ENCODE measurements around the gene XYLB. TPM values are rescaled to one million over a fixed set of nuclear protein-coding genes. Genes with fewer than 3 reads are reported as not detected.
"Not testable (repeated sequence)": the region's sequence is repeated elsewhere in the genome, so short reads cannot be mapped to it uniquely, and the experiment has no call there.

The XYLB gene
- total RNA-seq, result 1 to 10 TPM; 1.3 to 7.3 (median 4.6) TPM

GRCh38 chr3:38346587-38347410 lies at the start of gene XYLB:
Gene XYLB (plus strand): TSS chr3:38346785. CDS start chr3:38346869, 84 bp downstream.
- Histone ChIP-seq H3K36me3 (no peaks in the 10 kb centered on the region), H3K27ac (peak within 1 kb of the TSS in 2 of 4 donors; percentile 21 to 65), H3K4me3 (peak within 1 kb of the TSS; percentile 23 to 87 (median 74)), H3K4me1 (peaks cover 3 to 13% (median 8%) of the 10 kb centered on the region in 4 donors), H3K9me3 (no peaks in the 10 kb centered on the region), H3K27me3 (no peaks in the 10 kb centered on the region)
- 1 to 10% methylated on average over 9 to 57 of the region's 85 CpGs for WGBS, 2 donors
- ATAC-seq (ENCODE audit: low FRiP score in 2 of 2) (peak; percentile 98 to 100), DNase-seq (peak; percentile 92 to 98)
- TF ChIP-seq POLR2AphosphoS5 (IDR thresholded peaks at IDR 0.05), result peak in 1 of 2 donors; percentile 21
- TF ChIP-seq POLR2A (IDR thresholded peaks at IDR 0.05), result peak in 1 of 4 donors; percentile 44
- TF ChIP-seq EP300 (IDR thresholded peaks at IDR 0.05), result no peak
- peak; percentile 82 to 97 (median 93) for TF ChIP-seq CTCF (IDR thresholded peaks at IDR 0.05)

GRCh38 chr3:38297053-38297452 lies 49.5 kb upstream of the XYLB start:
- not testable (repeated sequence) for DNase-seq; H3K36me3 ChIP-seq; H3K4me3 ChIP-seq; H3K4me1 ChIP-seq; H3K27ac ChIP-seq; H3K9me3 ChIP-seq; ATAC-seq (ENCODE audit: low FRiP score in 2 of 2); H3K27me3 ChIP-seq
- WGBS, 2 donors, result 86 to 88% methylated on average over 4 of the region's 4 CpGs

GRCh38 chr3:38297537-38297936 lies 49.0 kb upstream of the XYLB start:
- Histone ChIP-seq H3K27ac (no peak overlapping the region), H3K4me1 (no peaks in the 10 kb centered on the region), H3K36me3 (no peaks in the 10 kb centered on the region), H3K4me3 (no peak overlapping the region), H3K27me3 (no peaks in the 10 kb centered on the region), H3K9me3 (no peaks in the 10 kb centered on the region)
- no peak for TF ChIP-seq POLR2AphosphoS5 (IDR thresholded peaks at IDR 0.05)
- TF ChIP-seq CTCF (IDR thresholded peaks at IDR 0.05), result no peak
- no peak for TF ChIP-seq POLR2A (IDR thresholded peaks at IDR 0.05)
- no peak for TF ChIP-seq EP300 (IDR thresholded peaks at IDR 0.05)
- no peak for DNase-seq
- no peak for ATAC-seq (ENCODE audit: low FRiP score in 2 of 2)

- no peaks in the 10 kb centered on the region for H3K36me3 ChIP-seq
- H3K27ac ChIP-seq, result no peak overlapping the region
- no peaks in the 10 kb centered on the region for H3K4me1 ChIP-seq
- TF ChIP-seq CTCF (IDR thresholded peaks at IDR 0.05) (peak in 4 of 6 experiments; percentile 22 to 34 (median 29)), POLR2A (IDR thresholded peaks at IDR 0.05) (no peak)
- H3K27me3 ChIP-seq, result no peaks in the 10 kb centered on the region
- no peak for DNase-seq
- 81 to 84% methylated on average over 5 of the region's 5 CpGs for WGBS, 2 donors
- no peaks in the 10 kb centered on the region for H3K9me3 ChIP-seq
- peak in 1 of 2 donors; percentile 58 for ATAC-seq (ENCODE audit: low FRiP score in 2 of 2)
- H3K4me3 ChIP-seq, result no peak overlapping the region
These were observed 48.5 kb upstream of the XYLB start for GRCh38 chr3:38297947-38298711.

- TF ChIP-seq POLR2AphosphoS5 (IDR thresholded peaks at IDR 0.05), result no peak
- no peak for TF ChIP-seq CTCF (IDR thresholded peaks at IDR 0.05)
- no peak for TF ChIP-seq EP300 (IDR thresholded peaks at IDR 0.05)
- TF ChIP-seq POLR2A (IDR thresholded peaks at IDR 0.05), result no peak
- Histone ChIP-seq H3K36me3 (no peaks in the 10 kb centered on the region), H3K27ac (no peak overlapping the region), H3K4me3 (no peak overlapping the region), H3K27me3 (no peaks in the 10 kb centered on the region), H3K4me1 (no peaks in the 10 kb centered on the region), H3K9me3 (no peaks in the 10 kb centered on the region)
- DNase-seq (no peak), ATAC-seq (ENCODE audit: low FRiP score in 2 of 2) (no peak)
- 93 to 100% methylated on average over 2 to 5 of the region's 5 CpGs for WGBS, 2 donors
These were observed 39.6 kb upstream of the XYLB start for GRCh38 chr3:38306941-38307340.

Measured in upper lobe of left lung (tissue), 6 donors.